HG03571 (cell line): ENCODE results near the gene CERS2.

Experiments used
- ATAC-seq: cut with Tn5 transposase; IDR thresholded peaks from one replicate; pipeline ENCODE4 v1.9.1; 2021; ENCODE audit not compliant: unreplicated experiment

CERS2 gene

GRCh38 chr1:150922519-150922975 is 52.1 kb downstream of the CERS2 start:
- ATAC-seq = peak; percentile 51

- ATAC-seq = no peak
Measured at GRCh38 chr1:150917387-150917786, 57.2 kb downstream of the CERS2 start.
